HEK293 (cell line): ENCODE data around the gene SLC8A3.

Experiments
- KLF16 ChIP-seq: fragments of 450-650 bp; formaldehyde crosslinking; IDR thresholded peaks from 2 replicates; pipeline ENCODE4 v1.5.1; 2017; ENCODE audit warnings: missing biosample characterization, missing genetic modification characterization
- SALL2 ChIP-seq: fragments of 450-650 bp; formaldehyde crosslinking; IDR thresholded peaks from 2 replicates; pipeline ENCODE4 v1.5.0; 2017; ENCODE audit warnings: missing biosample characterization, mild to moderate bottlenecking, missing genetic modification characterization, borderline replicate concordance
- SETDB1 ChIP-seq: IDR thresholded peaks from one replicate; pipeline ENCODE4 v1.6.1; 2017; ENCODE audit warnings: mild to moderate bottlenecking, low read length, moderate library complexity, mixed read lengths; ENCODE audit not compliant: insufficient read length
- TCF7L2 ChIP-seq: IDR thresholded peaks from 2 replicates; pipeline ENCODE4 v1.6.1; 2011; ENCODE audit warnings: low read depth, mild to moderate bottlenecking, inconsistent platforms, low read length, moderate library complexity, borderline replicate concordance
- YY1 ChIP-seq: fragments of 450-650 bp; formaldehyde crosslinking; IDR thresholded peaks from 2 replicates; pipeline ENCODE4 v1.5.1; 2018; ENCODE audit warnings: missing biosample characterization, missing genetic modification characterization
- ZEB2 ChIP-seq: fragments of 450-650 bp; formaldehyde crosslinking; IDR thresholded peaks from 2 replicates; pipeline ENCODE4 v1.5.1; 2016; ENCODE audit warnings: missing biosample characterization, missing genetic modification characterization
- ZNF138 ChIP-seq: fragments of 450-650 bp; formaldehyde crosslinking; IDR thresholded peaks from 2 replicates; pipeline ENCODE4 v1.5.1; 2016; ENCODE audit warnings: missing biosample characterization, missing genetic modification characterization, borderline replicate concordance
- ZNF202 ChIP-seq: fragments of 450-650 bp; formaldehyde crosslinking; IDR thresholded peaks from 2 replicates; pipeline ENCODE4 v1.5.1; 2016; ENCODE audit warnings: missing biosample characterization, missing genetic modification characterization, borderline replicate concordance
- ZNF510 ChIP-seq: fragments of 450-650 bp; formaldehyde crosslinking; IDR thresholded peaks from 2 replicates; pipeline ENCODE4 v1.5.1; 2018; ENCODE audit warnings: mild to moderate bottlenecking, missing genetic modification characterization, missing biosample characterization; ENCODE audit not compliant: insufficient replicate concordance
- ZNF707 ChIP-seq: fragments of 450-650 bp; formaldehyde crosslinking; IDR thresholded peaks from 2 replicates; pipeline ENCODE4 v1.5.1; 2016; ENCODE audit warnings: missing biosample characterization, missing genetic modification characterization
- ZSCAN16 ChIP-seq: fragments of 450-650 bp; formaldehyde crosslinking; IDR thresholded peaks from 2 replicates; pipeline ENCODE4 v1.5.1; 2016; ENCODE audit warnings: missing biosample characterization, missing genetic modification characterization
- TF ChIP-seq, protein P1 (sequence below): fragments of 450-650 bp; formaldehyde crosslinking; IDR thresholded peaks from 2 replicates; pipeline ENCODE4 v1.5.1; 2016; ENCODE audit warnings: missing biosample characterization, missing genetic modification characterization
- TF ChIP-seq, protein P2 (sequence below): fragments of 450-650 bp; formaldehyde crosslinking; IDR thresholded peaks from 2 replicates; pipeline ENCODE4 v1.5.1; 2016; ENCODE audit warnings: missing biosample characterization, missing genetic modification characterization
- TF ChIP-seq, protein P3 (sequence below): fragments of 450-650 bp; formaldehyde crosslinking; IDR thresholded peaks from 2 replicates; pipeline ENCODE4 v1.5.1; 2017; ENCODE audit warnings: missing biosample characterization, missing genetic modification characterization

DNA sequence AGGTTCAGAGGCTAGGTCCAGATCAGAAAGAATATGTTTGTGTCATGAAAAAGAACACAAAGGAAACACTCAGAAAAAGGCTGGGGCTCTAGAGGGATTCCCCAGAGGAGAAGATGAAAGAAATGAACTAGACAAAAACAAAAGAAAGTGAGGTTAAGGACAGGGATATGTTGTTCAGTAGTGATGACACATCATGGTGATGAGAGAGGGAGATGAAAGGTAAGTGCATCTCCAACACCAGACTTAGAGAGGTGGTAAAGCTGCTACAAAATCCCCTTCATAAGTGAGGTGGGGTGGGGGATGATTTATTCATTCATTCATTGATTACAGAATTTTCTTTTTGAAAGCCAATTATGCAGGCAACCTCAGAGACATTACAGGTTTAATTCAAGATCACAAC is 19.6 kb upstream of the SLC8A3 start:
- TF ChIP-seq, protein P1, sequence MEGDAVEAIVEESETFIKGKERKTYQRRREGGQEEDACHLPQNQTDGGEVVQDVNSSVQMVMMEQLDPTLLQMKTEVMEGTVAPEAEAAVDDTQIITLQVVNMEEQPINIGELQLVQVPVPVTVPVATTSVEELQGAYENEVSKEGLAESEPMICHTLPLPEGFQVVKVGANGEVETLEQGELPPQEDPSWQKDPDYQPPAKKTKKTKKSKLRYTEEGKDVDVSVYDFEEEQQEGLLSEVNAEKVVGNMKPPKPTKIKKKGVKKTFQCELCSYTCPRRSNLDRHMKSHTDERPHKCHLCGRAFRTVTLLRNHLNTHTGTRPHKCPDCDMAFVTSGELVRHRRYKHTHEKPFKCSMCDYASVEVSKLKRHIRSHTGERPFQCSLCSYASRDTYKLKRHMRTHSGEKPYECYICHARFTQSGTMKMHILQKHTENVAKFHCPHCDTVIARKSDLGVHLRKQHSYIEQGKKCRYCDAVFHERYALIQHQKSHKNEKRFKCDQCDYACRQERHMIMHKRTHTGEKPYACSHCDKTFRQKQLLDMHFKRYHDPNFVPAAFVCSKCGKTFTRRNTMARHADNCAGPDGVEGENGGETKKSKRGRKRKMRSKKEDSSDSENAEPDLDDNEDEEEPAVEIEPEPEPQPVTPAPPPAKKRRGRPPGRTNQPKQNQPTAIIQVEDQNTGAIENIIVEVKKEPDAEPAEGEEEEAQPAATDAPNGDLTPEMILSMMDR (tag by site-specific recombination) = no peak
- TF ChIP-seq, protein P2, sequence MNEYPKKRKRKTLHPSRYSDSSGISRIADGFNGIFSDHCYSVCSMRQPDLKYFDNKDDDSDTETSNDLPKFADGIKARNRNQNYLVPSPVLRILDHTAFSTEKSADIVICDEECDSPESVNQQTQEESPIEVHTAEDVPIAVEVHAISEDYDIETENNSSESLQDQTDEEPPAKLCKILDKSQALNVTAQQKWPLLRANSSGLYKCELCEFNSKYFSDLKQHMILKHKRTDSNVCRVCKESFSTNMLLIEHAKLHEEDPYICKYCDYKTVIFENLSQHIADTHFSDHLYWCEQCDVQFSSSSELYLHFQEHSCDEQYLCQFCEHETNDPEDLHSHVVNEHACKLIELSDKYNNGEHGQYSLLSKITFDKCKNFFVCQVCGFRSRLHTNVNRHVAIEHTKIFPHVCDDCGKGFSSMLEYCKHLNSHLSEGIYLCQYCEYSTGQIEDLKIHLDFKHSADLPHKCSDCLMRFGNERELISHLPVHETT (tag by site-specific recombination) = no peak
- TF ChIP-seq ZNF510 (tag by site-specific recombination) = no peak
- TF ChIP-seq SETDB1 = no peak
- TF ChIP-seq ZNF707 = no peak
- TF ChIP-seq KLF16 (tag by site-specific recombination) = no peak
- TF ChIP-seq ZSCAN16 (tag by site-specific recombination) = no peak
- no peak for TF ChIP-seq TCF7L2
- TF ChIP-seq SALL2 = no peak
- no peak for TF ChIP-seq ZEB2
- TF ChIP-seq ZNF138 (tag by site-specific recombination) = no peak
- TF ChIP-seq YY1 = no peak
- TF ChIP-seq, protein P3, sequence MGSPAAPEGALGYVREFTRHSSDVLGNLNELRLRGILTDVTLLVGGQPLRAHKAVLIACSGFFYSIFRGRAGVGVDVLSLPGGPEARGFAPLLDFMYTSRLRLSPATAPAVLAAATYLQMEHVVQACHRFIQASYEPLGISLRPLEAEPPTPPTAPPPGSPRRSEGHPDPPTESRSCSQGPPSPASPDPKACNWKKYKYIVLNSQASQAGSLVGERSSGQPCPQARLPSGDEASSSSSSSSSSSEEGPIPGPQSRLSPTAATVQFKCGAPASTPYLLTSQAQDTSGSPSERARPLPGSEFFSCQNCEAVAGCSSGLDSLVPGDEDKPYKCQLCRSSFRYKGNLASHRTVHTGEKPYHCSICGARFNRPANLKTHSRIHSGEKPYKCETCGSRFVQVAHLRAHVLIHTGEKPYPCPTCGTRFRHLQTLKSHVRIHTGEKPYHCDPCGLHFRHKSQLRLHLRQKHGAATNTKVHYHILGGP = no peak
- no peak for TF ChIP-seq ZNF202 (tag by site-specific recombination)
